Astrocyte (in vitro differentiated cells and primary cell): Measurements from ENCODE around the gene PSMC3IP. TPM values are rescaled to one million over a fixed set of nuclear protein-coding genes. Genes with fewer than 3 reads are reported as not detected.

Experiments used
- DNase-seq: peaks from one replicate; pipeline ENCODE4 v3.0.0-alpha.2; 2010; ENCODE audit warnings: low read depth
- FAIRE-seq: peaks from 2 replicates; lab custom pipeline; 2011; peaks lifted over from hg19 to GRCh38; lab: Jason Lieb, UNC
- H2AFZ ChIP-seq: 2 replicates; pipeline ENCODE4 v1.6.0; 2012; ENCODE audit warnings: low read depth, low read length, inconsistent platforms
- H3K27ac ChIP-seq: 2 replicates; pipeline ENCODE4 v1.5.1; 2011; ENCODE audit warnings: low read depth, low read length, inconsistent platforms
- H3K27me3 ChIP-seq: 2 replicates; pipeline ENCODE4 v1.6.0; 2011; ENCODE audit warnings: low read length, inconsistent platforms; ENCODE audit not compliant: insufficient read depth
- H3K36me3 ChIP-seq: 2 replicates; pipeline ENCODE4 v1.5.1; 2011; ENCODE audit warnings: low read length, inconsistent platforms; ENCODE audit not compliant: insufficient read depth
- H3K4me1 ChIP-seq: 2 replicates; pipeline ENCODE4 v1.5.1; 2011; ENCODE audit warnings: low read length, inconsistent platforms; ENCODE audit not compliant: insufficient read depth
- H3K4me2 ChIP-seq: 2 replicates; pipeline ENCODE4 v1.6.0; 2012; ENCODE audit warnings: low read length, inconsistent platforms
- H3K4me3 ChIP-seq: 2 replicates; pipeline ENCODE4 v1.5.1; 2011; ENCODE audit warnings: low read depth, mild to moderate bottlenecking, low read length, inconsistent platforms; ENCODE audit not compliant: insufficient read depth
- H3K79me2 ChIP-seq: 2 replicates; pipeline ENCODE4 v1.6.0; 2012; ENCODE audit warnings: mild to moderate bottlenecking, low read length, inconsistent platforms; ENCODE audit not compliant: insufficient read depth
- H3K9ac ChIP-seq: 2 replicates; pipeline ENCODE4 v1.6.0; 2012; ENCODE audit warnings: mild to moderate bottlenecking, low read length, inconsistent platforms
- H3K9me3 ChIP-seq: 2 replicates; pipeline ENCODE4 v1.5.1; 2012; ENCODE audit warnings: low read depth, mild to moderate bottlenecking, low read length, inconsistent platforms; ENCODE audit not compliant: insufficient read depth
- H4K20me1 ChIP-seq: 2 replicates; pipeline ENCODE4 v1.6.0; 2012; ENCODE audit warnings: low read length, inconsistent platforms; ENCODE audit not compliant: insufficient read depth
- H3K27ac Mint-ChIP-seq: one replicate; pipeline ENCODE4 v1.8.0; 2021; ENCODE audit warnings: mild to moderate bottlenecking, mixed read lengths; ENCODE audit not compliant: unreplicated experiment
- H3K27me3 Mint-ChIP-seq: one replicate; pipeline ENCODE4 v1.8.0; 2021; ENCODE audit warnings: low read depth, mixed read lengths; ENCODE audit not compliant: unreplicated experiment
- H3K36me3 Mint-ChIP-seq: one replicate; pipeline ENCODE4 v1.8.0; 2021; ENCODE audit warnings: low read depth, mixed read lengths; ENCODE audit not compliant: unreplicated experiment
- H3K4me1 Mint-ChIP-seq: one replicate; pipeline ENCODE4 v1.8.0; 2021; ENCODE audit warnings: low read depth, mixed read lengths; ENCODE audit not compliant: unreplicated experiment
- H3K4me3 Mint-ChIP-seq: one replicate; pipeline ENCODE4 v1.8.0; 2021; ENCODE audit warnings: mild to moderate bottlenecking, moderate library complexity, mixed read lengths; ENCODE audit not compliant: unreplicated experiment
- H3K9me3 Mint-ChIP-seq: one replicate; pipeline ENCODE4 v1.8.0; 2021; ENCODE audit warnings: mild to moderate bottlenecking, mixed read lengths; ENCODE audit not compliant: unreplicated experiment
- CTCF ChIP-seq: IDR thresholded peaks from 2 replicates; pipeline ENCODE4 v1.5.1; 2011; ENCODE audit warnings: low read depth, mild to moderate bottlenecking, inconsistent platforms, low read length, moderate library complexity; ENCODE audit not compliant: insufficient read depth
- EZH2 ChIP-seq: IDR thresholded peaks from 2 replicates; pipeline ENCODE4 v1.6.1; 2012; ENCODE audit warnings: mild to moderate bottlenecking, low read length, inconsistent platforms; ENCODE audit not compliant: insufficient read depth
- total RNA-seq: library from RNA; stranded (reverse); gene quantifications from 2 replicates; pipeline ENCODE4 v1.2.1, GENCODE V29; 2021

PSMC3IP gene
- total RNA-seq, 1 donor from 2014 or later: 8.7 TPM

GRCh38 chr17:42563950-42564349 lies 13.6 kb downstream of the PSMC3IP start:
- H3K4me1 ChIP-seq: peaks cover 32% of the 10 kb centered on the region
- peak overlapping the region; percentile 95 for H3K4me2 ChIP-seq
- H3K27me3 Mint-ChIP-seq: no peaks in the 10 kb centered on the region
- no peak overlapping the region for H2AFZ ChIP-seq
- FAIRE-seq (no peak), DNase-seq (no peak)
- no peak overlapping the region for H3K4me3 ChIP-seq
- H4K20me1 ChIP-seq: peaks cover 7% of the 10 kb centered on the region
- H3K27ac ChIP-seq: no peak overlapping the region
- no peaks in the 10 kb centered on the region for H3K9me3 Mint-ChIP-seq
- H3K36me3 ChIP-seq: peaks cover 15% of the 10 kb centered on the region
- peaks cover 54% of the 10 kb centered on the region for H3K79me2 ChIP-seq
- H3K36me3 Mint-ChIP-seq: peaks cover 8% of the 10 kb centered on the region
- H3K27ac Mint-ChIP-seq: no peak overlapping the region
- peaks cover 22% of the 10 kb centered on the region for H3K4me1 Mint-ChIP-seq
- no peak for TF ChIP-seq EZH2
- TF ChIP-seq CTCF: no peak
- peak overlapping the region; percentile 92 for H3K4me3 Mint-ChIP-seq
- H3K9me3 ChIP-seq: no peaks in the 10 kb centered on the region
- peak overlapping the region; percentile 96 for H3K9ac ChIP-seq
- H3K27me3 ChIP-seq: no peaks in the 10 kb centered on the region

- Histone ChIP-seq H3K4me1 (peaks cover 29% of the 10 kb centered on the region), H2AFZ (no peak overlapping the region), H3K9ac (peak overlapping the region; percentile 96), H3K79me2 (peaks cover 50% of the 10 kb centered on the region), H4K20me1 (peaks cover 3% of the 10 kb centered on the region), H3K27me3 (no peaks in the 10 kb centered on the region), H3K4me3 (peak overlapping the region; percentile 86), H3K27ac (no peak overlapping the region), H3K9me3 (no peaks in the 10 kb centered on the region), H3K4me2 (peak overlapping the region; percentile 95), H3K36me3 (peaks cover 13% of the 10 kb centered on the region)
- Mint-ChIP-seq H3K4me1 (peaks cover 22% of the 10 kb centered on the region), H3K27me3 (no peaks in the 10 kb centered on the region), H3K4me3 (peak overlapping the region; percentile 92), H3K27ac (peak overlapping the region; percentile 71), H3K36me3 (peaks cover 6% of the 10 kb centered on the region), H3K9me3 (no peaks in the 10 kb centered on the region)
- FAIRE-seq: no peak
- no peak for TF ChIP-seq CTCF
- TF ChIP-seq EZH2: no peak
- no peak for DNase-seq
Observed at GRCh38 chr17:42563543-42563942, 14.0 kb downstream of the PSMC3IP start.

- no peak for DNase-seq
- Histone ChIP-seq H3K9me3 (no peaks in the 10 kb centered on the region), H3K4me3 (peak overlapping the region; percentile 86), H4K20me1 (no peaks in the 10 kb centered on the region), H3K79me2 (peaks cover 45% of the 10 kb centered on the region), H3K27ac (no peak overlapping the region), H3K36me3 (peaks cover 13% of the 10 kb centered on the region), H3K27me3 (no peaks in the 10 kb centered on the region), H2AFZ (no peak overlapping the region), H3K4me1 (peaks cover 26% of the 10 kb centered on the region), H3K9ac (peak overlapping the region; percentile 96), H3K4me2 (peak overlapping the region; percentile 95)
- Mint-ChIP-seq H3K27me3 (no peaks in the 10 kb centered on the region), H3K4me3 (peak overlapping the region; percentile 92), H3K4me1 (peaks cover 22% of the 10 kb centered on the region), H3K9me3 (no peaks in the 10 kb centered on the region), H3K27ac (peak overlapping the region; percentile 94), H3K36me3 (peaks cover 5% of the 10 kb centered on the region)
- FAIRE-seq: no peak
- no peak for TF ChIP-seq CTCF
- no peak for TF ChIP-seq EZH2
Observed at GRCh38 chr17:42563143-42563509, 14.4 kb downstream of the PSMC3IP start.
